ACC112 (cell line): ENCODE data around the gene MDN1.
A peak's percentile ranks its signal among the peaks of the same experiment; 100 is the strongest.
"Not testable (repeated sequence)": the region's sequence is repeated elsewhere in the genome, so short reads cannot be mapped to it uniquely, and the experiment has no call there.

Experiments used
- H2AFZ ChIP-seq: fragments of 200-600 bp; sonication (generic); one replicate; pipeline ENCODE4 v1.6.0; 2017; ENCODE audit warnings: antibody characterized with exemption, low read length; ENCODE audit not compliant: unreplicated experiment
- H3K27ac ChIP-seq: fragments of 200-600 bp; sonication (generic); 2 replicates; pipeline ENCODE4 v1.5.1; 2014; ENCODE audit warnings: low read depth, mild to moderate bottlenecking, antibody characterized with exemption, low read length, moderate library complexity
- H3K27me3 ChIP-seq: fragments of 200-600 bp; sonication (generic); 2 replicates; pipeline ENCODE4 v1.6.1; 2014; ENCODE audit warnings: mild to moderate bottlenecking, antibody characterized with exemption, low read length, moderate library complexity, mixed read lengths; ENCODE audit not compliant: insufficient read depth
- H3K36me3 ChIP-seq: fragments of 200-600 bp; sonication (generic); 2 replicates; pipeline ENCODE4 v1.6.1; 2016; ENCODE audit warnings: mild to moderate bottlenecking, antibody characterized with exemption, low read length, moderate library complexity, mixed read lengths; ENCODE audit not compliant: insufficient read depth
- H3K4me1 ChIP-seq: fragments of 200-600 bp; sonication (generic); one replicate; pipeline ENCODE4 v1.6.1; 2016; ENCODE audit warnings: low read length, mixed read lengths; ENCODE audit not compliant: insufficient read depth, unreplicated experiment, control insufficient read depth
- H3K4me3 ChIP-seq: fragments of 200-600 bp; sonication (generic); 2 replicates; pipeline ENCODE4 v1.5.1; 2014; ENCODE audit warnings: mild to moderate bottlenecking, low read depth, low read length
- H3K79me2 ChIP-seq: fragments of 200-600 bp; sonication (generic); one replicate; pipeline ENCODE4 v1.6.0; 2016; ENCODE audit warnings: low read length; ENCODE audit not compliant: control insufficient read depth, unreplicated experiment, insufficient read depth

The MDN1 gene

GRCh38 chr6:89768324-89768723 is 51.3 kb downstream of the MDN1 start:
- Histone ChIP-seq H3K4me1 (peaks cover 7% of the 10 kb centered on the region), H3K4me3 (no peak overlapping the region), H3K27ac (no peak overlapping the region), H3K27me3 (no peaks in the 10 kb centered on the region), H3K79me2 (no peaks in the 10 kb centered on the region), H2AFZ (no peak overlapping the region), H3K36me3 (peaks cover 18% of the 10 kb centered on the region)

GRCh38 chr6:89763550-89763949 is 56.0 kb downstream of the MDN1 start:
- peaks cover 8% of the 10 kb centered on the region for H3K4me1 ChIP-seq
- H3K27me3 ChIP-seq, result no peaks in the 10 kb centered on the region
- H3K4me3 ChIP-seq, result no peak overlapping the region
- H3K36me3 ChIP-seq, result no peaks in the 10 kb centered on the region
- no peaks in the 10 kb centered on the region for H3K79me2 ChIP-seq
- H2AFZ ChIP-seq, result no peak overlapping the region
- H3K27ac ChIP-seq, result peak overlapping the region; percentile 73

- Histone ChIP-seq H3K79me2 (no peaks in the 10 kb centered on the region), H3K27me3 (no peaks in the 10 kb centered on the region), H3K4me3 (no peak overlapping the region), H3K4me1 (peaks cover 6% of the 10 kb centered on the region), H2AFZ (no peak overlapping the region), H3K36me3 (peaks cover 17% of the 10 kb centered on the region; the same call in 1 of the 2 replicates), H3K27ac (no peak overlapping the region)
Measured at GRCh38 chr6:89758830-89759229, 60.8 kb downstream of the MDN1 start.

- Histone ChIP-seq H3K4me3 (no peak overlapping the region), H3K36me3 (peaks cover 21% of the 10 kb centered on the region; the same call in 1 of the 2 replicates), H3K27me3 (no peaks in the 10 kb centered on the region), H3K4me1 (no peaks in the 10 kb centered on the region), H2AFZ (no peak overlapping the region), H3K79me2 (no peaks in the 10 kb centered on the region), H3K27ac (no peak overlapping the region)
Measured at GRCh38 chr6:89750338-89750737, 69.3 kb downstream of the MDN1 start.

- Histone ChIP-seq H3K27me3 (no peaks in the 10 kb centered on the region), H2AFZ (no peak overlapping the region), H3K27ac (no peak overlapping the region), H3K4me1 (no peaks in the 10 kb centered on the region), H3K36me3 (peaks cover 21% of the 10 kb centered on the region; the same call in 1 of the 2 replicates), H3K4me3 (no peak overlapping the region), H3K79me2 (no peaks in the 10 kb centered on the region)
Measured at GRCh38 chr6:89749918-89750317, 69.7 kb downstream of the MDN1 start.

- no peaks in the 10 kb centered on the region for H3K4me1 ChIP-seq
- H3K27ac ChIP-seq, result no peak overlapping the region
- H3K27me3 ChIP-seq, result no peaks in the 10 kb centered on the region
- H3K79me2 ChIP-seq, result no peaks in the 10 kb centered on the region
- no peak overlapping the region for H2AFZ ChIP-seq
- no peak overlapping the region for H3K4me3 ChIP-seq
- H3K36me3 ChIP-seq, result peaks cover 19% of the 10 kb centered on the region; the same call in 1 of the 2 replicates
Measured at GRCh38 chr6:89745716-89746115, 73.9 kb downstream of the MDN1 start.

- no peak overlapping the region for H3K27ac ChIP-seq
- H2AFZ ChIP-seq, result no peak overlapping the region
- H3K36me3 ChIP-seq, result peaks cover 19% of the 10 kb centered on the region; the same call in 1 of the 2 replicates
Measured at GRCh38 chr6:89745096-89745495, 74.5 kb downstream of the MDN1 start.

GRCh38 chr6:89736893-89737292 is 82.7 kb downstream of the MDN1 start:
- peaks cover 26% of the 10 kb centered on the region for H3K36me3 ChIP-seq

More at GRCh38 chr6:89745096-89745495, 74.5 kb downstream of the MDN1 start:
- Histone ChIP-seq H3K79me2 (no peaks in the 10 kb centered on the region), H3K4me1 (no peaks in the 10 kb centered on the region), H3K27me3 (no peaks in the 10 kb centered on the region), H3K4me3 (no peak overlapping the region)

GRCh38 chr6:89734526-89734925 is 85.1 kb downstream of the MDN1 start:
- no peaks in the 10 kb centered on the region for H3K4me1 ChIP-seq
- H3K79me2 ChIP-seq, result no peaks in the 10 kb centered on the region
- H3K27ac ChIP-seq, result no peak overlapping the region
- H3K36me3 ChIP-seq, result peaks cover 25% of the 10 kb centered on the region
- no peak overlapping the region for H3K4me3 ChIP-seq
- no peaks in the 10 kb centered on the region for H3K27me3 ChIP-seq
- H2AFZ ChIP-seq, result no peak overlapping the region

More at GRCh38 chr6:89736893-89737292, 82.7 kb downstream of the MDN1 start:
- Histone ChIP-seq H3K79me2 (no peaks in the 10 kb centered on the region), H3K4me3 (no peak overlapping the region), H2AFZ (no peak overlapping the region), H3K27me3 (no peaks in the 10 kb centered on the region), H3K27ac (no peak overlapping the region), H3K4me1 (no peaks in the 10 kb centered on the region)

GRCh38 chr6:89731924-89732567 is 87.5 kb downstream of the MDN1 start:
- peaks cover 16% of the 10 kb centered on the region for H3K36me3 ChIP-seq
- no peaks in the 10 kb centered on the region for H3K79me2 ChIP-seq
- no peak overlapping the region for H2AFZ ChIP-seq
- H3K27ac ChIP-seq, result no peak overlapping the region
- H3K4me3 ChIP-seq, result no peak overlapping the region
- H3K27me3 ChIP-seq, result no peaks in the 10 kb centered on the region
- no peaks in the 10 kb centered on the region for H3K4me1 ChIP-seq

- not testable (repeated sequence) for H3K4me1 ChIP-seq
- peaks cover 23% of the 10 kb centered on the region for H3K36me3 ChIP-seq
Measured at GRCh38 chr6:89731262-89731661, 88.3 kb downstream of the MDN1 start.

More at GRCh38 chr6:89731262-89731661, 88.3 kb downstream of the MDN1 start:
- H2AFZ ChIP-seq, H3K27me3 ChIP-seq, H3K27ac ChIP-seq, H3K4me3 ChIP-seq, H3K79me2 ChIP-seq: not testable (repeated sequence)
